ENCODE data around the gene NT5C1B. TPM values are rescaled to one million over a fixed set of nuclear protein-coding genes. Genes with fewer than 3 reads are reported as not detected.

The NT5C1B gene
- not detected in 2 replicates for total RNA-seq (ENCODE audit: low replicate concordance)

DNA sequence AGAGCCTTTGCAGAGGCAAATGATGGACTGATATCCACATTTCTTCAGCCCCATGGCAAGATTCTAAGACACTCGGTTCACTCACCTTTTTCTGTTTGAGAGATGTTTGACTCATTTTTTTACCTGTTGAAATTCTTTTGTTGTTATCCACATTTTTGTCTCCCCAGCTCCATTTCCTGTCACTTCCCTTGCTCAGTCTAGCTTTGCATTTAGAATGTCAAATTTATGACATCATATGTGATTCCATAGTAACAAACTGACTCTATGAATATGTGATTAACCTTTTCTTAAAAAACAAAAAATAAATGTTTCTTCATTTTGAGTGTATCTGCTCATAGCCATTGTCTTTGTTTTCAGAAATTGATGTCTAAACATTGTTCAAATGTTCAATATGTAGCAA lies at the start of gene NT5C1B:
Gene NT5C1B (minus strand): TSS at position 216 of the 400 bp plus-strand sequence. CDS start 101 bp downstream, at position 115.

DNA sequence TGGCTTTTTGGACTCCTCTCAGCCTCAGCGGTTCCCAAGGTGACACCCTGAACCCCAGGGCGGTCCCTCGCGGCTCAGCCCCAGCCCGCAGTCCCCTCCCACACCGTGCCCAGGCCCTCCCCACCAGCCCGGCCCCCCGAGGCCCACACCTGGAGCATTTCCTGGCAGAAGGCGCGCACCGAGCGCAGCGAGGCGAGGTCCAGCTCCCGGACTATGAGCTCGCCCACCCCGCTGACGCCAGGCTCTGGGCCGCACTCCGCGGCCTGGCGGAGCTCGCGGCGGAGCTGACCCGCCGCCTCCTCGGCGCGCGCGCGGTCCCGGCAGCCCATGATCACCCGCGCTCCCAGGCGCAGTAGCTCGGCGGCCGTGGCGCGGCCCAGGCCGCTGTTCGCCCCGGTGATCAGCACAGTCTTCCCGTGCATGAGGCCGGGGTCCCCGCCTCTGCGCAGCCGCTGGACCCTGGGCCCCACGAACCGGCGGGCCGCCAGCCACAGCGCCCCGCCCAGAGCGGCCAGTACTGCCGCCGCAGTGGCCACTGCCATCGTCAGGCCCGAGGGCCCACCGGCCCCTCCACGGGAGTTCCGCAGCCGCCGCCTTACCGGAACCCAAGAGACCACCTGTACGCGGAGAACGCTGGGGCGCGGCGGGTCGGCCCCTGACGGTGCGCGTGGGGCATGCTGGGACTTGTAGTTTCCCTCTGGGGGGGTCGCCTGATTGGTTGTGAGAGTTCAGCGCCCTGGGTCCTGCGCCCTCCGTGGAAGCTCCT lies 29.2 kb downstream of the NT5C1B start, which contains the start of gene RDH14:
Gene RDH14 (minus strand): TSS at position 623 of the 766 bp plus-strand sequence. CDS start 81 bp downstream, at position 542.

Other genes with a start within 250 kb of the NT5C1B start
- 17.7 and 24.2 TPM in 2 replicates for gene RDH14, start 28.9 kb downstream of the NT5C1B start, total RNA-seq (ENCODE audit: low replicate concordance)

All from smooth muscle cell of the coronary artery (primary cell).